GM18868 (cell line): ENCODE results near the gene TMEM191C.
"Not testable (repeated sequence)": the region's sequence is repeated elsewhere in the genome, so short reads cannot be mapped to it uniquely, and the experiment has no call there.

Experiments used
- ATAC-seq: cut with Tn5 transposase; IDR thresholded peaks from one replicate; pipeline ENCODE4 v1.9.1; 2021; ENCODE audit warnings: mild to moderate bottlenecking, moderate library complexity; ENCODE audit not compliant: unreplicated experiment

The TMEM191C gene

GRCh38 chr22:21469097-21469994, 2.2 kb downstream of the TMEM191C start:
- not testable (repeated sequence) for ATAC-seq

- ATAC-seq, result not testable (repeated sequence)
These were observed 5.8 kb downstream of the TMEM191C start for GRCh38 chr22:21472984-21473383.

- not testable (repeated sequence) for ATAC-seq
These were observed 6.5 kb downstream of the TMEM191C start for GRCh38 chr22:21473664-21474063.

GRCh38 chr22:21484039-21484438, 16.9 kb downstream of the TMEM191C start:
- ATAC-seq, result not testable (repeated sequence)

- not testable (repeated sequence) for ATAC-seq
These were observed 20.5 kb downstream of the TMEM191C start for GRCh38 chr22:21487723-21488122.

- ATAC-seq, result not testable (repeated sequence)
These were observed 22.0 kb downstream of the TMEM191C start for GRCh38 chr22:21489149-21489680.

GRCh38 chr22:21490556-21490955, 23.4 kb downstream of the TMEM191C start:
- not testable (repeated sequence) for ATAC-seq

- ATAC-seq, result not testable (repeated sequence)
These were observed 25.1 kb downstream of the TMEM191C start for GRCh38 chr22:21492271-21492670.

- ATAC-seq, result not testable (repeated sequence)
These were observed 26.9 kb downstream of the TMEM191C start for GRCh38 chr22:21493789-21494782.

GRCh38 chr22:21497984-21498383, 30.8 kb downstream of the TMEM191C start:
- ATAC-seq, result not testable (repeated sequence)

- ATAC-seq, result not testable (repeated sequence)
These were observed 31.3 kb downstream of the TMEM191C start for GRCh38 chr22:21498489-21498888.

- ATAC-seq, result peak; percentile 43
These were observed 32.7 kb downstream of the TMEM191C start for GRCh38 chr22:21499623-21500506.

GRCh38 chr22:21510397-21510796, 43.2 kb downstream of the TMEM191C start:
- not testable (repeated sequence) for ATAC-seq

- not testable (repeated sequence) for ATAC-seq
These were observed 44.8 kb downstream of the TMEM191C start for GRCh38 chr22:21512022-21512421.

GRCh38 chr22:21514117-21514516, 46.9 kb downstream of the TMEM191C start:
- peak; percentile 51 for ATAC-seq

GRCh38 chr22:21515234-21515633, 48.0 kb downstream of the TMEM191C start:
- ATAC-seq, result not testable (repeated sequence)

GRCh38 chr22:21516522-21516921, 49.3 kb downstream of the TMEM191C start:
- not testable (repeated sequence) for ATAC-seq

- ATAC-seq, result peak; percentile 79
These were observed 50.0 kb downstream of the TMEM191C start for GRCh38 chr22:21516970-21517764.
